PC-9 (cell line): Measurements from ENCODE around the gene PRR14. TPM values are rescaled to one million over a fixed set of nuclear protein-coding genes. Genes with fewer than 3 reads are reported as not detected.

Experiments
- BruUV-seq: library from RNA; stranded (reverse); fragments of 400-500 nt; replicated peaks from 2 replicates; lab custom pipeline; 2021; lab: Mats Ljungman, UMichigan
- CTCF ChIA-PET: fragments of 300-600 bp; sonication (Branson Sonifier 250); formaldehyde crosslinking; loops from one replicate; lab custom pipeline; 2022; ENCODE audit warnings: antibody characterized with exemption; lab: Charles Lee
- POLR2A ChIA-PET: fragments of 300-600 bp; sonication (Branson Sonifier 250); formaldehyde crosslinking; loops from one replicate; lab custom pipeline; 2022; ENCODE audit warnings: antibody characterized with exemption; ENCODE audit not compliant: unreplicated experiment; lab: Charles Lee
- DNase-seq, 2 experiments: peaks; one replicate each; pipeline versions ENCODE4 v3.0.0 to v3.0.0-alpha.2; 2015 to 2022; ENCODE audit warnings: mixed read lengths in 1 of 2
- H2AFZ ChIP-seq: fragments of 200-600 bp; sonication (generic); 2 replicates; pipeline ENCODE4 v1.8.1; 2017; ENCODE audit warnings: antibody characterized with exemption
- H3F3A ChIP-seq: fragments of 200-600 bp; sonication (generic); 2 replicates; pipeline ENCODE4 v1.8.1; 2017; ENCODE audit warnings: antibody characterized with exemption, mild to moderate bottlenecking, low read depth; ENCODE audit not compliant: insufficient read depth
- H3K27ac ChIP-seq: fragments of 200-600 bp; sonication (generic); 2 replicates; pipeline ENCODE4 v1.6.1; 2016; ENCODE audit warnings: mixed run types
- H3K27me3 ChIP-seq: fragments of 200-600 bp; sonication (generic); 2 replicates; pipeline ENCODE4 v1.6.1; 2016; ENCODE audit warnings: low read depth, mixed run types; ENCODE audit not compliant: insufficient read depth
- H3K36me3 ChIP-seq: fragments of 200-600 bp; sonication (generic); 2 replicates; pipeline ENCODE4 v1.6.1; 2016; ENCODE audit warnings: low read depth, mixed run types
- H3K4me1 ChIP-seq: fragments of 200-600 bp; sonication (generic); replicated peaks from 2 replicates; pipeline ENCODE4 v1.6.1; 2016; ENCODE audit warnings: mixed run types; ENCODE audit not compliant: insufficient read depth
- H3K4me2 ChIP-seq: fragments of 200-600 bp; sonication (generic); 2 replicates; pipeline ENCODE4 v1.6.1; 2017; ENCODE audit warnings: mixed run types
- H3K4me3 ChIP-seq: fragments of 200-600 bp; sonication (generic); 2 replicates; pipeline ENCODE4 v1.6.1; 2016; ENCODE audit warnings: mixed run types
- H3K79me2 ChIP-seq: fragments of 200-600 bp; sonication (generic); 2 replicates; pipeline ENCODE4 v1.6.1; 2017; ENCODE audit warnings: low read depth, mixed run types
- H3K9me2 ChIP-seq: fragments of 200-600 bp; sonication (generic); 2 replicates; pipeline ENCODE4 v1.8.1; 2017; ENCODE audit warnings: mild to moderate bottlenecking; ENCODE audit not compliant: insufficient read depth
- H3K9me3 ChIP-seq: fragments of 200-600 bp; sonication (generic); 2 replicates; pipeline ENCODE4 v1.8.1; 2016; ENCODE audit warnings: low read depth; ENCODE audit not compliant: insufficient read depth
- H4K20me1 ChIP-seq: fragments of 200-600 bp; sonication (generic); 2 replicates; pipeline ENCODE4 v1.8.1; 2017; ENCODE audit not compliant: insufficient read depth
- EZH2 ChIP-seq: fragments of 200-600 bp; sonication (generic); IDR thresholded peaks from 2 replicates; pipeline ENCODE4 v1.8.0; 2017; ENCODE audit warnings: antibody characterized with exemption, low read depth
- intact Hi-C: fragments of 100-400 bp; cut with micrococcal nuclease; formaldehyde crosslinking; loops from one replicate; pipeline ENCODE4 v1.10.0; 2022; ENCODE audit not compliant: unreplicated experiment
- total RNA-seq: library from RNA; stranded (reverse); gene quantifications from 2 replicates; pipeline ENCODE4 v1.2.3, GENCODE V29; 2021
- TF ChIP-seq, protein P1 (sequence below): fragments of 200-600 bp; sonication (generic); conservative IDR thresholded peaks from 2 replicates; pipeline ENCODE4 v1.6.1; 2017; ENCODE audit warnings: mixed run types, antibody characterized with exemption, mild to moderate bottlenecking, moderate library complexity

PRR14 gene
- total RNA-seq, 1 experiment from 2014 or later, result 67.3 TPM

DNA sequence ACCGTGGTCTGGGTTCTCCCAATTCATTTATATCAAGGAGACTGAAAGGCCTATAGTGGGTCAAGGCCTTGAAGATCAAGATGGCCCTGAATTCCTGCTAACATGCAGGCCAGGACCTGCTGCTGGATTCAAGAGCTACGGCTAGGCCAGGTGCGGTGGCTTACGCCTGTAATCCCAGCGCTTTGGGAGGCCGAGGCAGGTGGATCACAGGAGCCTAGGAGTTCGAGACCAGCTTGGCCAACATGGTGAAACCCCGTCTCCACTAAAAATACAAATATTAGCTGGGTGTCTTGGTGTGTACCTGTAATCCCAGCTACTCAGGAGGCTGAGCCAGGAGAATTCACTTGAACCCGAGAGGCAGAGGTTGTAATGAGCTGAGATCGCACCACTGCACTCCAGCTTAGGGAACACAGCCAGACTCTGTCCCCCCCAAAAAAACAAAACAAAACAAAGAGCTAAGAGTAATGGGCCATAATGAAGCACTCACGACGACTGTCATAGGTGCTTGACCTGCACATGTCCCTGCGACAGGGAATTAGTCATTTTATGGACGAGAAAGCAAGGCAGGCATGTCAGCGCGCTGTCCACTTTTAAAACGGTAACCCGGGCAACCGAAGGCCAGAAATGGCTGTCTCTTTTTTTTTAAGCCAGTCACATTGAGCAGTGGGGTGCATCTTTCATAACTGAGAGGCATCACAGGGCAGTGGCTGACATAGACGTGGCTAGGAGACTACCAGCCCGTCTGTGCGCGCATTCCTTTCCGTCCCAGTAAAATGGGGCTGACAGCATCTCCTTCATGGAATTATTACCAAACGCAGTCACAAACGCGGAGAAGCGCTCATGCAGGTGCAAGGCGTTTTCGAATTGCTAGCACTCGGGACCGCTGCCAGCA, 6.5 kb downstream of the PRR14 start:
- Histone ChIP-seq H3K27me3 (no peaks in the 10 kb centered on the region), H3K4me2 (peak overlapping the region; percentile 95), H3F3A (peaks cover 28% of the 10 kb centered on the region), H3K4me3 (peak overlapping the region; percentile 68), H3K9me2 (no peaks in the 10 kb centered on the region), H3K79me2 (peaks cover 34% of the 10 kb centered on the region), H2AFZ (peak overlapping the region; percentile 79), H3K4me1 (peaks cover 28% of the 10 kb centered on the region), H3K9me3 (no peaks in the 10 kb centered on the region), H3K36me3 (0 out of 2 replicates have a peak, but pooled peaks cover 12% of the 10 kb centered on the region), H3K27ac (peak overlapping the region; percentile 49), H4K20me1 (peaks cover 10% of the 10 kb centered on the region; the same call in 1 of the 2 replicates)
- no peak for DNase-seq
- no TSS peak for BruUV-seq
- TF ChIP-seq, protein P1, sequence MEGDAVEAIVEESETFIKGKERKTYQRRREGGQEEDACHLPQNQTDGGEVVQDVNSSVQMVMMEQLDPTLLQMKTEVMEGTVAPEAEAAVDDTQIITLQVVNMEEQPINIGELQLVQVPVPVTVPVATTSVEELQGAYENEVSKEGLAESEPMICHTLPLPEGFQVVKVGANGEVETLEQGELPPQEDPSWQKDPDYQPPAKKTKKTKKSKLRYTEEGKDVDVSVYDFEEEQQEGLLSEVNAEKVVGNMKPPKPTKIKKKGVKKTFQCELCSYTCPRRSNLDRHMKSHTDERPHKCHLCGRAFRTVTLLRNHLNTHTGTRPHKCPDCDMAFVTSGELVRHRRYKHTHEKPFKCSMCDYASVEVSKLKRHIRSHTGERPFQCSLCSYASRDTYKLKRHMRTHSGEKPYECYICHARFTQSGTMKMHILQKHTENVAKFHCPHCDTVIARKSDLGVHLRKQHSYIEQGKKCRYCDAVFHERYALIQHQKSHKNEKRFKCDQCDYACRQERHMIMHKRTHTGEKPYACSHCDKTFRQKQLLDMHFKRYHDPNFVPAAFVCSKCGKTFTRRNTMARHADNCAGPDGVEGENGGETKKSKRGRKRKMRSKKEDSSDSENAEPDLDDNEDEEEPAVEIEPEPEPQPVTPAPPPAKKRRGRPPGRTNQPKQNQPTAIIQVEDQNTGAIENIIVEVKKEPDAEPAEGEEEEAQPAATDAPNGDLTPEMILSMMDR, result no peak
- TF ChIP-seq EZH2, result no peak
- intact Hi-C loops, result loop anchor here (5.0 to 10.0 kb wide), 4 partner anchors 545 to 798 kb away; partner anchors contain the start of genes ALDOA, ARMC5, GDPD3 and TBX6
- ChIA-PET CTCF (no interaction called here), POLR2A (interaction anchor here (0.6 kb wide), 2 partner anchors 108 to 250 kb away, joined by 3 to 4 read pairs; partner anchors contain the start of gene ZNF771)

DNA sequence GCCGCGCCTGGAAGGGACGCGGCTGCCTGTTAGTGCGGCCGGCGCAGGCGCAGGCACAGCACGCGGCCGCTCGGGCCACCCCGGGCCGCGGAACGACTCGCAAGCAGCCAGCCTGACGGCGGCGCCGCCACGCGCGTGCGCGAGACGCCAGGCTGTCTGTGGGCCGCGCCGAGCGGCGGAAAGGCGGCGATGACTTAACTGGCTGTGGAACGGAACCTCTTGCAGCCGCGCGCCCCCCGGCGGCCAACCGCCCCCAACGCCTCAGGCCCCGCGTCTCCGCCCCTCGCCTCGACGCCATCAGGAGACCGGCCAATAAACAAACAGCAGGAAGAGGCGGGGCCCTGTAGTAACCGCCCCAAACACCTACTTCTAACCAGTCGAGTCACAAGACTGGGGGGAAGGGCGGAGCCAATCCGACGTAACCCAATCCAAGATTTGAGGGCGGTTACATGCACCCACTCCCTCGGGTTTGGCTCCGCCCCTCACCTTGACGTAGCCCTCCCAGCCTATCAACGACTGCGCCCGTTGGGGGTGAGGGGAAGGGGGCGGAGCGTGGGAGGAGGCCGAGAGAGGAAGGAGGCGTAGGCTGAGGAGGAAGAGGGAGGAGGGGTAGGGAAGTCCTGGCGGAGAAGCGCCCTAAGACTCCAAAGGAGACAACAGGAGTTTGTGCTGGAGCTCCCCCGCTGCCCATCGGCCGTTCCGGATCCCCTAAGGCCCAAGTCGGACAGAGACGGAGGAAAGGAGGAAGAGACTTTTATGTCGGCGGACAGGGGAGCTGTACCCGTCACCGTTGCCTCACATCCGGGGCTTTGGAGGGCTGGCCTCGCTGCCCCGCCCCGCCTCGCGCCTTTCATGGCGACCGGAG, 7.3 kb downstream of the PRR14 start, which contains the start of gene FBRS:
TSS of gene FBRS (plus strand) at position 566 of the 865 bp plus-strand sequence. CDS start 1,088 bp downstream, outside the sequence.
- intact Hi-C loops, result loop anchor here (1.0 to 10.0 kb wide), 16 partner anchors 24 to 797 kb away; partner anchors contain the start of genes ALDOA, ARMC5, CD2BP2 and CFAP119
- H3K9me2 ChIP-seq, result no peaks in the 10 kb centered on the region
- H3K4me2 ChIP-seq, result peak within 1 kb of the TSS; percentile 97
- peak within 1 kb of the TSS; percentile 86 for H3K27ac ChIP-seq
- H3K4me1 ChIP-seq, result peaks cover 26% of the 10 kb centered on the region
- TF ChIP-seq, protein P1, result peak; percentile 66
- TF ChIP-seq EZH2, result no peak
- peaks cover 19% of the 10 kb centered on the region for H3K36me3 ChIP-seq
- no TSS peak for BruUV-seq
- no peaks in the 10 kb centered on the region for H3K27me3 ChIP-seq
- ChIA-PET CTCF (interaction anchor here (0.5 to 1.4 kb wide), 8 partner anchors 24 to 564 kb away, joined by 3 to 10 read pairs (median 3); partner anchors contain the start of genes DCTPP1 and SETD1A), POLR2A (interaction anchor here (0.5 to 1.0 kb wide), 19 partner anchors 8 to 1711 kb away, joined by 3 to 15 read pairs (median 4); partner anchors contain the start of genes ALDOA, CTF1, DCTPP1 and PRR14)
- peaks cover 28% of the 10 kb centered on the region for H3F3A ChIP-seq
- H3K9me3 ChIP-seq, result no peaks in the 10 kb centered on the region
- peak within 1 kb of the TSS; percentile 79 for H2AFZ ChIP-seq
- peak within 1 kb of the TSS; percentile 68 for H3K4me3 ChIP-seq
- peaks cover 36% of the 10 kb centered on the region for H3K79me2 ChIP-seq
- peak; percentile 100 for DNase-seq
- H4K20me1 ChIP-seq, result peaks cover 12% of the 10 kb centered on the region
